GM23338 (cell line): ENCODE results near the gene RAB12.

Experiments used
- POLR2AphosphoS5 ChIP-seq: IDR thresholded peaks from 2 replicates; pipeline ENCODE4 v1.6.1; 2016; ENCODE audit warnings: antibody characterized with exemption, low read depth
- TF ChIP-seq, protein P1 (sequence below), 2 experiments: fragments of 200-600 bp in 1 of 2; sonication (generic) in 1 of 2; conservative IDR thresholded peaks; 2 replicates each; pipeline versions ENCODE4 v1.5.1 to v1.6.1; 2016 to 2017; ENCODE audit warnings: antibody characterized with exemption in 2 of 2, low read depth in 2 of 2, mild to moderate bottlenecking in 2 of 2, moderate library complexity in 1 of 2

DNA sequence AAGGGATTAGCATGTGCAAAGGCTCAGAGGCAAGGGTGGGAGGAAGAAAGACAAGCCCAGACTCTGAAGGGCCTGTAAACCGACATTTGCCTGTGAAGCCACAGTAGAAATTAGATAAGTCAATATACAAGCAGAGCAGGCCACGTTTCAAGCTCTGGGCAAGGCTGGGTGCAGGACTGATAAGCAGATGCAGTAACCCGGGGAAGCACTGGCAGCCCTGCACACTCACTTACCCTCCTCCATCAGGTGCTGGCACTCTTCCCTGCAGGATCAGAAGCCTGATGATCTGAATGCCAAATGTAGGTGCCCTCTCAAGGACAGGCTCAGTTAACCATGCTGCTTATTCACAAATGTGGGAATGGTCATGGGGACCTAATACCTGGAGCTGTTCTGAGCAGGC, 46.3 kb upstream of the RAB12 start:
- TF ChIP-seq, protein P1, sequence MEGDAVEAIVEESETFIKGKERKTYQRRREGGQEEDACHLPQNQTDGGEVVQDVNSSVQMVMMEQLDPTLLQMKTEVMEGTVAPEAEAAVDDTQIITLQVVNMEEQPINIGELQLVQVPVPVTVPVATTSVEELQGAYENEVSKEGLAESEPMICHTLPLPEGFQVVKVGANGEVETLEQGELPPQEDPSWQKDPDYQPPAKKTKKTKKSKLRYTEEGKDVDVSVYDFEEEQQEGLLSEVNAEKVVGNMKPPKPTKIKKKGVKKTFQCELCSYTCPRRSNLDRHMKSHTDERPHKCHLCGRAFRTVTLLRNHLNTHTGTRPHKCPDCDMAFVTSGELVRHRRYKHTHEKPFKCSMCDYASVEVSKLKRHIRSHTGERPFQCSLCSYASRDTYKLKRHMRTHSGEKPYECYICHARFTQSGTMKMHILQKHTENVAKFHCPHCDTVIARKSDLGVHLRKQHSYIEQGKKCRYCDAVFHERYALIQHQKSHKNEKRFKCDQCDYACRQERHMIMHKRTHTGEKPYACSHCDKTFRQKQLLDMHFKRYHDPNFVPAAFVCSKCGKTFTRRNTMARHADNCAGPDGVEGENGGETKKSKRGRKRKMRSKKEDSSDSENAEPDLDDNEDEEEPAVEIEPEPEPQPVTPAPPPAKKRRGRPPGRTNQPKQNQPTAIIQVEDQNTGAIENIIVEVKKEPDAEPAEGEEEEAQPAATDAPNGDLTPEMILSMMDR (conservative IDR thresholded peaks at IDR 0.05; ENCODE audit: low read depth in 2 of 2): no peak
- no peak for TF ChIP-seq POLR2AphosphoS5
